HTERT RPE-1 (cell line): ENCODE data around the gene ATP9A.
"Not testable (repeated sequence)": the region's sequence is repeated elsewhere in the genome, so short reads cannot be mapped to it uniquely, and the experiment has no call there.

ENCODE experiments used
- in situ Hi-C: fragments of 300-500 bp; cut with MboI; formaldehyde crosslinking; loops from 4 replicates; pipeline ENCODE4 v1.14.3; 2020; ENCODE audit warnings: low sequenced_read_pairs

Gene ATP9A

DNA sequence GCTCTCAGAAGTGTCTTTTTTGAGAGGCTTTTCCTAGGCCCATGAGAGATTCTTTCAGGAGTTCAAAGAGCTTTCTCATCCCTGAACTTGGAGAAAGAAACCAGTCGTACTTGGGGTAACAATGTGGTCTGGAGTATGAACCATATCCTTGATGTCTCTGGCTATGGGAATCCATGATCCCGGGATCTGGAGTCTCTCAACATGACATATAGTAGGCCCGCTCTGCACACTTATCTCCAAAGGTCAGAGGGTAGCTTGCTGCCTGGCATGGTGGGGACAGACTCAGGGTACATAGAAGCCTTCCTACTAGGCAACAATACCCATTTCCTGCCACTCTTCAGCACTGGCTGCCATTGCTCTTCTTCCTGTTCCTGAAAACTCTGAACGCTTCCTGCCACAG, 183.5 kb downstream of the ATP9A start:
- in situ Hi-C loops = loop anchor here (25.0 kb wide), 1 partner anchor 197 kb away; no protein-coding TSS in a partner anchor

DNA sequence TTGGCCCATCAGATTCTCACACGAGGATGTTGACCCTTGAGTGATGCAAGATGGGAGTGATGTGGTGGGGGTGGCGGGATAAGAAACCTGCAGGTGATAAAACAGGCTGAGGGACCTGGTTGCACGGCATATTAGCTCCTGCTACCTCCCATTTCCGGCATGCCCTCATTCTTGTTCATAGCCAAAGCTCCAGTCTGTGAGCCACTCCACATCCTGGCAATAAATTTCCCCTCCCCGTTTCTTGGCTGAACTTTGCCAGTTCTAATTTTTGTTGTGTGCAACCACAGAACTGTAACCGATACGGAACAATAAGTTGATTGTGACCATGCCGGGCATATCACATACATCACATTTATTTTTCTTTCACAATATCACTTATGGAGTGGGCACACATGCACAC, 184.1 kb downstream of the ATP9A start:
- in situ Hi-C loops = loop anchor here (25.0 kb wide), 1 partner anchor 197 kb away; no protein-coding TSS in a partner anchor

DNA sequence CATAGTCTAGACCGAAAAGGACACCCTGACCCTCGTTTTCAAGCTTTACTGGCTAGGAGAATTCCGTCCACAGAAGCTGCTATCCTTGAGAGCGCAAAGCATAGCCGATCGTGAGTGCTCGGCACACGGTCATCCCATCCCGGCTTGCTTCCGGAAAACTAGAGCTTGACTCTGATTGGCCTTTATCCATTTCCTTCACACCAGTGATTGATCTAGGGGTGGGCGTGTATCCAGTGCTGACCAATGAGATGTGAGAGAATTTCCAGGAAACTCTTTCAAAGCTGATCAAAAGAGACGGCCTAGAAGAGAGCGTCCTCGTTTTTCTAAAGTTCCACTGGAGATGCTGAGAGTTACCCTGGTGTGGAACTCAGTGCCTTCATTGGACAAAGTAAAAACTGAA, 184.7 kb downstream of the ATP9A start:
- in situ Hi-C loops = loop anchor here (25.0 kb wide), 1 partner anchor 196 kb away; no protein-coding TSS in a partner anchor

DNA sequence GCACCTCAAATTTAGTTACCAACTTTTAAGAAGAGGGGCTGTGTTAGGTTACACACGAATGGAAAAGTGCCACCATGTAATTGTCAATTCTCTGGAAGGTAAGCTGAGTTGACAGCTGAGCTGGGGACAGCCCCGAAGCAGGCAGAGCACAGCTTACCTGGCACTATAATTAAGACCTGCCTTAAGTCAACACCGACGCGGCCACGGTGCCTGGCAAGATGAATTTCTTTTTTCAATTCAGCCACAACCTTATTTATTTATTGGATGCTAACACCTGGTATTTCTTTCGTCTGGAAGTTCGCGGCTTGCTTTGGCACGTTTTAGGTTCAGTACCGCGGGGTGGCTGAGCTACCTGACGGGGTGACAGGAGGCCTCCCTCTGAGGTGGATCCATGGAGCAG, 185.1 kb downstream of the ATP9A start:
- in situ Hi-C loops = loop anchor here (25.0 kb wide), 1 partner anchor 196 kb away; no protein-coding TSS in a partner anchor

DNA sequence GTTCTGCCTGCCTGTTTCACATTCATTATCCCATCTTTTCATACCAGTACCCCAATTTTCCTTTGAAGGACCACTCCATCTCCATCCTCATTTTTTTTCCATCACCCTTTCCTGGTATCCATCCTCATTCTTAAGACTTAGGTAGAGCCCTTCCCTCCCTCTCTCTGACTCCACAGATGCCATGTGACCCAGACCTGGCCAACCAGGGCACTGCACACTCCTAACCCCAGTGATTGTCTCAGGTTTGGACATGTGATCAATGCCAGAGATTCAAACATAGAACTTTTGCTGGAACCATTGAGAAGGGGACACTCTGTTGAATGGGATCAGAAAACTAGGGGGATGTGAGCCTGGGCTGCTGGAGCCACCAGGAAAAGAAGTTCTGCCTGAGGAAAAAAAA, 186.6 kb downstream of the ATP9A start:
- in situ Hi-C loops = loop anchor here (25.0 kb wide), 1 partner anchor 194 kb away; no protein-coding TSS in a partner anchor

DNA sequence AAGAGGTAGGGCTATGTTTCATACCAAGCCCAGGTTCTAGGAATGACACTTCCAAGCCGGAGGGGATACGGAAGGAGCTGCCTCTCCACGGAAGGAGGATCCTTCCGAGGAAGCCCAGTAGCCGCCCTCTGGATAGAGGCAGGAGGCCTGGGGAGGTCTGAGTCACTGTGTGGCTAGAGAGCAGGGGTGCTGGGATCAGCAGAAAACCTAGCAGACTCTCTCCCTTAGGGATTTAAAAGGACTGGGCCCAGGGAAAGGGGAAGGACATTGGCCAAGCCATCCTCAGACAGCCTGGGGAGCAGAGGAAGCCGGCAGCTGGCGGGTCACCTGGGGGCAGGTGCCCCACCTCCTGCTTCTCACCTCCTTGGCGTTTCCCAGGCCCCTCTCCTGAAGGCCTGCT, 189.1 kb downstream of the ATP9A start:
- in situ Hi-C loops = loop anchor here (25.0 kb wide), 1 partner anchor 192 kb away; no protein-coding TSS in a partner anchor

DNA sequence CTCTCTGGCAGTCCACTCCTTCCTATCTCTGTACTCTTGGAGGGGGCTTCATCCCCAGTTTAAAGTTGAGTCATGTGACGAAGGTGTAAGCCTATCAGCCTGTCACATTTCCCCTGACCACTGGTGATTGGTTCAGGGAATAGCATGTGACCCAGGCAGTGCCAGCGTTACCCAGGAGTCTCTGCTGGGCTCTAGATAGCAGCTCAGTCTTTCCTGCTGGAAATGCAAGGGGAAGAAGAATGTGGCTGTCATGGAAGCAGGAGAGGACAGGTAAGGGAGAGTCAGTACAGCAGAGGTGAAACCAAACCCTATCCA, 190.1 kb downstream of the ATP9A start:
- in situ Hi-C loops = loop anchor here (25.0 kb wide), 1 partner anchor 191 kb away; no protein-coding TSS in a partner anchor

DNA sequence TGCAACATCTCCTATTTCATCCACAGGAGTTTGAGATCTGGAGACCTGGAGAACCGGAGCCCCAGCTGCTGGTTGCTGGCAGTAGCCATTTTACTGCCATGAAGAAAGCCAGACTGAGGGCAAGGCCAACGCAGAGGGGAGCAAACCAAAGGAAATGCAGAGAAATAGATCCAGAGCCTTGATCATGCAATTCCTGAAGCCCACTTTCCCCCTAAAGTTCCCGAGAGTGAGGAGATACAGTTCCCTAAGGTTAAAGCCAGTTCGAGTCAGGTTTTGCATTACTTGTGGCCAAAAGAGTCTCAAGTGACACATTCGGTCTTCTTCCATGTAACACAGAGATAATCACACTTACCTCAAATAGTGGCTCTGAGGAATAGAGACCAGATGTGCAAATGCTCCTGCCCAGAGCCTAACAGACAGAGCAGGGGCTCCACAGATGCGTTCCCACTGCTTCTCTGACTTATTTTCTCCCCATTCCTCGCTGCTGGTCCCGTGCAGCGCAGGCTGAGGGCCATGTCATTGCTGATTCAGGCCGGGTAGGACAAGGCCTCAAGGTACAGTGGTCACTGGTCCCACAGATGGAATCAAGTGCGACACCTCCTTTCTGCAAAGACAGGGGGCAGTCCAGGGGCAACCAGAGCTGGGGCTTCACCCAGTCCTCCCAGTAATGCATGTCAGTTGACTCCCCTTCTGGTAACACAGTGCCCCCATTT, 190.6 kb downstream of the ATP9A start:
- in situ Hi-C loops = loop anchor here (25.0 kb wide), 1 partner anchor 190 kb away; no protein-coding TSS in a partner anchor

DNA sequence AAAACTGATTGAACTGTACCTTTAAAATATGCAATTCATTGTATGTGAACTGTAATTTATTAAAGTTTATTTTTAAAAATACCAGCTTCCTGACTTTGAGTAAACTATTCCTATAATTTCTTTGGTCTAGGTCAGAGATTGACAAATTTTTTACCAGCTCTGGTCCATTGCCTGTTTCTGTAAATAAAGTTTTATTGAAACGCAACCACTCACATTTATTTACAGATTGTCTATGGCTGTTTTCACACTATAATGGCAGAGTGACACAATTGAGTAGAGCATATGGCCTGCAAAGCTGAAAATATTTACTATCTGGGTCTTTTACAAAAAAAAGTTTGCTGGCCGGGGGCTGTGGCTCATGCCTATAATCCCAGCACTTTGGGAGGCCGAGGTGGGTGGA, 192.7 kb downstream of the ATP9A start:
- in situ Hi-C loops = loop anchor here (25.0 kb wide), 1 partner anchor 188 kb away; no protein-coding TSS in a partner anchor

DNA sequence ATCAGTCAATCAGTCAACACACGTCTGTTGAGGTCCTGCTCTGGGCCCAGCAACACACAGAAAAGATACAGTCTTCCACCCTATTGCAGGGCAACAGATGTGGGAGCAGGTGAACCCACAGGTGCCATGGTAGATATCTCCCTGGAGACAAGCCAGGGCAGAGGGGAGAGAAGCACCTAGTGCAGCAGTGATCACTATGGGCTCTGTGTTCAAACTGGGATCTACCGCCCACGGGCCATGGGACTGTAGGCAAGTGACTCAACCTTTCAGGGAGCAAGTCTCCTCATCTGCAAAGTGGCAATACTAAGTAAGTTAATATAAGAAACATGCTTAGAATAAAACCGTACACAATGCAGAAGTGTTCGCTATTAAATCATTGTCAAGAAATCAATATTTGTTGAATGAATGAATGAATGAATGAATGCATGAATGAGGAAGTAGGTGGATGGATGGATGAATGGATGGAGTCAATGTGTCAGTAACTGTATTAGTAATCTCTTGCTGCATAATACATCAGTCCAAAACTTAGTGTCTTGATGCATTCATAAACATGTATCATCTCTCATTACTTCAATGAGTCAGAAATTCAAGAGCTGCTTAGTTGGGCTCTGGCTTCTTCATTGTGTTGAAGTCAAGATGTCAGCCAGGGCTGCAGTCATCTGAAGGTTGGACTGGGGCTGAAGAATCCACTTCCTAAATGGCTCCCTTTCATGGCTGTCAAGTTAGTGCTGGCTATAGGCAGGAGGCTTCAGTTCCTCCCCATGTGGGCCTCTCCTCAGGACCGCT, 193.7 kb downstream of the ATP9A start:
- in situ Hi-C loops = loop anchor here (25.0 kb wide), 1 partner anchor 187 kb away; no protein-coding TSS in a partner anchor

DNA sequence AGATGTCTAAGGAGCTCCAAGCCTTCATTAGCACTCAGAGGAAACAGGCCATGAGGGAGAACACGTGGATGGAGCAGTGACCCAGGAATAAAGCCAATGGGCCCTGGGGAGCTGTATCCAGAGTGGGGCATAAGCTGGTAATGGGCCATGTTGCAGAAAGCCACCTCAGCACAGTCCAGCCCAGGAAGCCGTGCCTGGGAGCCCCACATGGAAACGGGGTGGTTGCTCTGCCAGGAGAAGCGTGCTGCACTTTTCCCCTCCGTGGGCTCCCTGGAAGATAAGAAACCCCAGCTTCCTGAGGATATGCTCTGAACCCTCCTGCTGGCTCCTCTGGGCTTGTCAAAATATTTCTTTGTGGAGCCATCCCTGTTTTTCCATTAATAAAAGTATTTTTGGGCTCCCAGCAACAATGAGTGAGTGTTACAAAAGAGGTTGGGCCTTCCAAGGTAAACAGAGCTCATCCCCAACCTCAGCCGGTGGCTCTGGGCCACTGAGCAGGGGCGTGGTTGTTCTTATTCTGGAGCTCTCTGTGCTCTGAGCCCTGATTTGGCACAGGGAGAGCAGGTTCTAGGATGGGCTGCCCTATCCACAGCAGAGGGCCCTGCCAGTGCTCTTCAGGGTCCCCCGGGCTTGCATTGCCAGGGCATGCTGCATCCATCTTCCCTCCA, 194.5 kb downstream of the ATP9A start:
- in situ Hi-C loops = no loop called here

DNA sequence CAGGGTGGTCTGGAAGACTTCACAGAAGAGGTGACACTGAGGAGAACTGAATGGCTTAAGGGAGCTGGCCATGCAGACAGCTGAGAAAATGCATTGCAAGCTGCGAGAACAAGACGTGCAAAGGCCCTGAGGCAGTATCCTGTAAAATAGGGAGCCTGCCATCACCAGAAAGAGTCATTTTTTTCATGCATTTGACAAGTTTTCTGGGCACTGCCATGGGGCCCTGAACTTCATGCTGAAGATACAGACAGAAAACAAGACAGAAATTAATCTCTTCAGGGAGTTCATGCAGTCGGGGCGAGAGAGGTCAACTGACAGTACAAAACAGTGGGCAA, 196.8 kb downstream of the ATP9A start:
- in situ Hi-C loops = no loop called here

DNA sequence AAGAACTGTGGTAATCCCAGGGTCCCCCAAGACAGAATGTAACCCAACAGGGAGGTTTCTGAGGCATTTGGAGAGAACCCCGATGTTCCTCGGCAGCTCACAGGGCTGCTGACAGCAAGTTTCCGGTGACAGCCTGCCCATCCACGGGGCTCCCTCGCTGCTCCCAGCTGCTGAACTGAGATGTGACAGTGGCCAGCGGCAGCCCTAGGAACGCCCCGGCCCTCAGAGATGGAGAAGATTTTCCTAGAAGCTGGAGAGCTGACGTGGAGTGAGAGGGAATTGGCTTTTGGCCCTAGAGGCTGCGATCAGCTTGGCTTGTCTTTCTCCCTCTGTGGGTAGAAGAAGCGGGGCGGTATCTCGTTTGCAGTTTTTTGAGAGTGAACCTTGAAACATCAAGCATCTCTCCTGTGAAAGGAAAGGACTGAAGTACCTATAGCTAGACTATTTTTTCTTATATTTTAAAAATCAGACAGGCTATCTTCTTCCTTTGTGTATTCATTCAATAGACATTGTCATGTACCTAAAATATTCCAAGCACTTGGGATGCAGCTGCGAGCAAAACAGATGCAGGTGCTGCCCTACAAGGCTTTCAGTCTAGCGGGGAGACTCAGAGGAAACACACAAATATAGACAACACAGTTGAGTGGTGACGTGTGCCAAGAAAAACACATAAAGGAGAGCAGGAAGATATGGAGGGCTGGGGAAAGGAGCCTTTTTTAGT, 197.3 kb downstream of the ATP9A start:
- in situ Hi-C loops = no loop called here

DNA sequence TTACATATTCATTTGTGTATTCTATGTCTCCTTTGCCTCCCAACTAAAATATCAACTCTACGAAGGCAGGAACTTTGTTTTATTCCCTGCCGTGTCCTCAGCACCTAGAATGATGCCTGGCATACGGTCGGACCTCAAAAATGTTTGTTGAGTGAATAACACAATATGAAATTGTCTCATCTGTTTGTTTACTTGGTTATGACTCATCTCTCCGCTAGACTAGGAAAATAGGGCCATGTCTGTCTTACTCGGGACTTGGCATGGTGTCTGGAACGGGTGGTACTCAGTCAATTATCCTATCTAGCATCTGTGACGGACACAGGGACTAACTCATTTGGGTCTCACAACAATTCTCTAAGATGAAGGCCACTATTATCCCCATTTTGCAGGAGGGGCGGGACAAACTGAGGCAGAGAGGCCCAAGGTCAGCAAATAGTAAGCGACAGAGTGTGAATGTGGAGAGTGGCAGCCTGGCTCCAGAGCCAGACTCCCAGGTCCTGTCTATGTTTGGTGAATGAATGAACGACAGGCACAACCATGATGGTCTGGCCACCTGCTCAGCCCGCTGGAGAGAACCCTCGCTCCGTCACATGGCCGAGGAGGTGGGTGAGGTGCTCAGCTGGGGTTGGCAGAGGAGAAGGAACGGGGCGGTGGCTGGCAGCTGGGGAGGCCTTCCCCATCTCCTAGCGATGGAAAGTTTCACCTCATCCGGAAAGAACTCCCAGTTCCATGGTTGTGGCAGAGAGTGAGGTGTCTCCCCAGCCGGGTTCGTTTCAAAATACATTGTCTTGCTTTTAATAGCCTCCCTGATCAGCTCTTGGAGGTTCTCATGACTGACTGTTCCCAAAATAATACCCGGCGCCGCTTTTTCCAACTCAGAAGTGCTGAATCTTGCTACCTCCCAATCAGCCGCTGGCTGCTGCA, 198.1 kb downstream of the ATP9A start:
- in situ Hi-C loops = no loop called here

DNA sequence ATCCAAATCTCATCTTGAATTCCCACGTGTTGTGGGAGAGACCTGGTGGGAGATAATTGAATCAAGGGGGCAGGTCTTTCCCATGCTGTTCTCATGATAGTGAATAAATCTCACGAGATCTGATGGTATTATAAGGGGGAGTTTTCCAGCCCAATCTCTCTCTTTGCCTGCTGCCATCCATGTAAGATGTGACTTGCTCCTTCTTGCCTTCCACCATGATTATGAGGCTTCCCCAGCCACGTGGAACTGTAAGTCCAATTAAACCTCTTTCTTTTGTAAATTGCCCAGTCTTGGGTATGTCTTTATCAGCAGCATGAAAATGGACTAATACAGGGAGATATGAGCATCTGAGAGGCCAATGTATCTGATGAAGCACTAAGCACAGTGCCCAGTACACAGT, 199.7 kb downstream of the ATP9A start:
- in situ Hi-C loops = not testable (repeated sequence)

DNA sequence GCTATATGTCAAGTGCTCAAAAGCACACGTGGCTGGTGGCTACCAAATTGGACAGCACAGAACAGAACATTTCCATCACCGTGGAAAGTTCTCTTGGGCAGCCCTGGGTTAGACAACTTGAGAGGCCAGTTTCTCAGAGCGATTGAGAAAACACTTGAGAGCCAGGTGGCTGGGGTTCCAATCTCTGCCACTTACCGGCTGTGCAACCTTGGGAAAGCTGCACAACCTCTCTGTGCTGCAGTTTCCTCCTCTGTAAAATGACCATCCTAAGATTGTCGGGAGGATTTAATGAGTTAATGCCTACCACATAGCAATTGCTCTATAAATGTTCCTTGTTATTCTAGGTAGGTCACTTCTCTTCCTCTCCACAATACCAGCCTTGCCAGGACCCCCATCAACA, 200.6 kb downstream of the ATP9A start:
- in situ Hi-C loops = no loop called here

DNA sequence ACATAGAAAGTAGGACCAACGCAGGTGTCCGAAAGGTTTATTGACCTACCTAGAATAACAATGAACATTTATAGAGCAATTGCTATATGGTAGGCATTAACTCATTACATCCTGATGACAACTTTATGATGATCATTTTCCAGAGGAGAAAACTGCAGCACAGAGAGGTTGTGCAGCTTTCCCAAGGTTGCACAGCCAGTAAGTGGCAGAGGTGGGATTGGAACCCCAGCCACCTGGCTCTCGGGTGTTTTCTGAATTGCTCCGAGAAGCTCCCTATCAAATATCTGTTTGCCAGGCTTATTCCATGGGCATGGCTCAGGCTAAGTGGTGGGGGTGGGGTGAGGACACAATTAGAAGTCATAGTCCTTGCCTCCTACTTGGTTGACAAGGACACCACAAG, 201.6 kb downstream of the ATP9A start:
- in situ Hi-C loops = no loop called here

DNA sequence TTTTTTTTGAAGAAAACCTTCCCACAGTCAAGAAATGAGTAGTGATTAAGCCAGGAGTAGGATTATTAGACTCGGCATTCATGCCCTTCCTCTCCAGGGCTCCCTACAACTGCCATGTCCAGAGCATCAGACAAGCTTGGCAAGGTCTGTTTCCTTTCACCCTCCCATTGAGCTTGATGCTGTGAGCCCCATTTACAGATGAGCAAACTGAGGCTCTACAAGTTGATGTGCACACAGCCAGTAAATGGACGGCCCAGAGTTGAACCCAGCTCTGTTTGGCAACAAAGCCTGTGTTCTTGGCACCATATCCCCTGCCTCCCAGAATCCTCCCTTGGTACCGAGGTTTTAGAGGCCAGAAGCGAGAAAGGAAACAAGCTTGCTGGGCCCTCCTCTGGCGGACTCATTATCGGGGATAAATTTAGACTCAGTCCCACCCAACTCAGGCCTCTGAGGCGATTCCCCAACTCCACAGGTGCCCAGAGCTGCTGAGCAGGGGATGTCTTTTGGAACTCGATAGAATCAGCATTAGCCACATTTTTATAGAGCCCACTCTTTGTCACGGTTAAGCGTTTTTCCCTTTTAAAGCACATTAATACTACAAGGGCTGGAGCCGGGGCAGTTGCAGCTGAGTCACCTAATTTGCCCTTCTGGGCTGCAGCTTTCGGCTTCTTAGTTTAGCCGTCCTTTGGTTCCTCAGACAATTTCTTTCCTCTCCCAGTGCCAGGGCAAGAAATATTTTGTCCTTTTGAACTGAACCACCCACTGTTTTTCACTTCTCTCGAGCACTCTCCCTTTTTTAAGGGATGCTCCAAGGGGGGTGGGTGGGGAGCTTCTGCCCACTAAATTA, 202.7 kb downstream of the ATP9A start:
- in situ Hi-C loops = no loop called here
